Mammary epithelial cell (primary cell): ENCODE measurements around the gene GRAMD1A.

ENCODE experiments used
- EZH2 ChIP-seq: IDR thresholded peaks from 2 replicates; pipeline ENCODE4 v1.6.1; 2012; ENCODE audit warnings: low read length, inconsistent platforms, borderline replicate concordance
- TF ChIP-seq, protein P1 (sequence below), 2 donors: IDR thresholded peaks in 1 of 2; conservative IDR thresholded peaks in 1 of 2; 2 replicates each; pipeline ENCODE4 v1.5.1; 2011 to 2012; ENCODE audit warnings: inconsistent platforms in 2 of 2, low read length in 2 of 2, mild to moderate bottlenecking in 2 of 2, control low read depth in 1 of 2, low read depth in 1 of 2; ENCODE audit not compliant: insufficient read depth in 1 of 2; ENCODE audit errors: extremely low read depth in 1 of 2

DNA sequence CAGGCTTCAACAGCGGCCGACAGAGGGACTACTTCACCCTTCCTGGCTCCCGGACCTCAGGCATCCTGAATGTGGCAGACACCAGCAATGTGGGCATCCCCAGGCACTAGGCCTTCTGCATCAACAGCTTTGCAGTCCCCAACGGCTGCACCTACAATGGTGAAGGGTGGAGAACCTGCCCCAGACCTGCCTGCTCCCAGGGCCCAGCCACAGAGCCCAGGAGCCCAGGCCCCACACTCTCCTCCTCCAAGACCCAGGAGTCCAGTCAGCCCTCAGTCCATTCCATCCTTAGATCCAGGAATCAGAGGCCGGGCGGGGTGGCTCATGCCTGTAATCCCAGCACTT, 75.9 kb downstream of the GRAMD1A start:
- TF ChIP-seq, protein P1, sequence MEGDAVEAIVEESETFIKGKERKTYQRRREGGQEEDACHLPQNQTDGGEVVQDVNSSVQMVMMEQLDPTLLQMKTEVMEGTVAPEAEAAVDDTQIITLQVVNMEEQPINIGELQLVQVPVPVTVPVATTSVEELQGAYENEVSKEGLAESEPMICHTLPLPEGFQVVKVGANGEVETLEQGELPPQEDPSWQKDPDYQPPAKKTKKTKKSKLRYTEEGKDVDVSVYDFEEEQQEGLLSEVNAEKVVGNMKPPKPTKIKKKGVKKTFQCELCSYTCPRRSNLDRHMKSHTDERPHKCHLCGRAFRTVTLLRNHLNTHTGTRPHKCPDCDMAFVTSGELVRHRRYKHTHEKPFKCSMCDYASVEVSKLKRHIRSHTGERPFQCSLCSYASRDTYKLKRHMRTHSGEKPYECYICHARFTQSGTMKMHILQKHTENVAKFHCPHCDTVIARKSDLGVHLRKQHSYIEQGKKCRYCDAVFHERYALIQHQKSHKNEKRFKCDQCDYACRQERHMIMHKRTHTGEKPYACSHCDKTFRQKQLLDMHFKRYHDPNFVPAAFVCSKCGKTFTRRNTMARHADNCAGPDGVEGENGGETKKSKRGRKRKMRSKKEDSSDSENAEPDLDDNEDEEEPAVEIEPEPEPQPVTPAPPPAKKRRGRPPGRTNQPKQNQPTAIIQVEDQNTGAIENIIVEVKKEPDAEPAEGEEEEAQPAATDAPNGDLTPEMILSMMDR (conservative IDR thresholded peaks at IDR 0.05 in 1 of 2, IDR thresholded peaks at IDR 0.05 in 1 of 2; ENCODE audit: extremely low read depth in 1 of 2, insufficient read depth in 1 of 2, low read depth in 1 of 2, low read length in 2 of 2): no peak
- TF ChIP-seq EZH2: no peak
